ENCODE data around the gene CEMIP. TPM values are rescaled to one million over a fixed set of nuclear protein-coding genes. Genes with fewer than 3 reads are reported as not detected.
A peak's percentile ranks its signal among the peaks of the same experiment; 100 is the strongest.

Gene CEMIP
- total and polyA plus RNA-seq, 2 of the 13 experiments (the other 11 are each of a cell fraction or from before 2014, with no cell fraction given) = 4.3 to 28.5 TPM

DNA sequence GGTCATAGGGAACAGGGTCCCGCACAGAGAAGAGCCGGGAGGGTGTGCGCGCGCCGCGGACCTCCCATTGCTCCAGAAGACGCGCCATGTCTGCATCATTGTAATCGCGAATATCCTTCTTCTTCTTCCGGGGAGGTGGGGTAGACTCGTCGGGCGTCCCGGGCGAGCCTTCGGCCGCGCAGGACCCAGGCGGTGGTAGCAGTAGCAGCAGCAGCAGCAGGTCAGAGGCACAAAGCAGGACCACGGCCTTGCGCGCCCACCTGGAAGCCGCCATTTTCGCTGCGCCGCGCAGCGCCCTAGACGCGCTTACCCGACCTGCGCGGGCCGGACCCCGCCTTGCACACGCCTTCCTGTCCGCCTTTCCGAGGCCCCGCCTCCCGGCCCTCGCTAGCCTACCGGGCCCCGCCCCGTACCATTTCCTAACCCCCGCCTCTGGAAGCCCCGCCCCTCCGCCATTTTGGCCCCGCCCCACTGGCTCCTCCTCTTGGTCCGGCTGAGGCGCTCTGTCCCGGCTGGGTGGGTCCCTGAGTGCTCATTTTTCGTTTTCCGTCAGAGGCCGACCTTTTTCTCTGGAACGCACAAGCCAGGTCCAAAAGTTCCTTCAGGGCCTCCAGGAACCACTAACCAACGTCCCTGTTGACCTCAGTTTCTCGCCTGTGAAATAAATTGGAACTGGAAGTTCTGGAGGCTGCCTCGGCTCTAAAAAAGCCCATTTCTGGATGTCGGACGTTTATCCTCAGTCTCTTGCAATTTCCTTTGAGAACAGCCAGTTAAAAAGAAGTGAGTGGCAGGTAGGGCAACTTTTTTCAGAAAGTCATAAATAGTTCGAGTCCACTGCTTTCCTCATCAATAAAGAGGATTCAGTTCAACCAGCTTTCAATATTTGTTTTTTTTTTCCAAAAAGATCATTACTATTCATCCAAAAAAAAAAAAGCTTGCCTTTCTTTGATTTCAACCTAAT, 210.6 kb downstream of the CEMIP start, which contains the start of gene MESD (continued):
- TF ChIP-seq ARHGAP35 (CRISPR knock-in tag; IDR thresholded peaks at IDR 0.05; ENCODE audit: borderline replicate concordance) (no peak), ARID2 (CRISPR knock-in tag; IDR thresholded peaks at IDR 0.05; ENCODE audit: borderline replicate concordance) (0 out of 2 replicates have a peak, but pooled peaks have one; percentile 57), HDAC1 (CRISPR knock-in tag; IDR thresholded peaks at IDR 0.05) (peak; percentile 79), ZNF354B (CRISPR knock-in tag; IDR thresholded peaks at IDR 0.05) (peak; percentile 28; the same call in 1 of the 2 replicates), SP5 (CRISPR knock-in tag; IDR thresholded peaks at IDR 0.05; ENCODE audit: borderline replicate concordance, low read depth) (no peak; the same call in 1 of the 2 replicates), NFRKB (IDR thresholded peaks at IDR 0.05) (0 out of 2 replicates have a peak, but pooled peaks have one; percentile 47), ZFP36L2 (CRISPR knock-in tag; IDR thresholded peaks at IDR 0.05) (no peak), ZNF740 (CRISPR knock-in tag; IDR thresholded peaks at IDR 0.05) (no peak), MYC (CRISPR knock-in tag; IDR thresholded peaks at IDR 0.05; ENCODE audit: borderline replicate concordance) (peak; percentile 84), NFIC (IDR thresholded peaks at IDR 0.05; ENCODE audit: low read length) (no peak), CBX5 (CRISPR knock-in tag; IDR thresholded peaks at IDR 0.05; ENCODE audit: borderline replicate concordance) (no peak), TCF7L2 (IDR thresholded peaks at IDR 0.05; ENCODE audit: low read depth, low read length) (no peak), NR3C1 (CRISPR knock-in tag; IDR thresholded peaks at IDR 0.05) (no peak), ZNF780A (CRISPR knock-in tag; IDR thresholded peaks at IDR 0.05) (no peak), ZNF891 (CRISPR knock-in tag; IDR thresholded peaks at IDR 0.05) (no peak), NR2F6 (IDR thresholded peaks at IDR 0.05) (no peak), NR2F6 (CRISPR knock-in tag; IDR thresholded peaks at IDR 0.05) (peak; percentile 30; the same call in 1 of the 2 replicates), HDAC2 (CRISPR knock-in tag; IDR thresholded peaks at IDR 0.05) (0 out of 2 replicates have a peak, but pooled peaks have one; percentile 23), FOXA3 (CRISPR knock-in tag; IDR thresholded peaks at IDR 0.05) (peak; percentile 31; the same call in 1 of the 2 replicates)
- TF ChIP-seq, protein P1, sequence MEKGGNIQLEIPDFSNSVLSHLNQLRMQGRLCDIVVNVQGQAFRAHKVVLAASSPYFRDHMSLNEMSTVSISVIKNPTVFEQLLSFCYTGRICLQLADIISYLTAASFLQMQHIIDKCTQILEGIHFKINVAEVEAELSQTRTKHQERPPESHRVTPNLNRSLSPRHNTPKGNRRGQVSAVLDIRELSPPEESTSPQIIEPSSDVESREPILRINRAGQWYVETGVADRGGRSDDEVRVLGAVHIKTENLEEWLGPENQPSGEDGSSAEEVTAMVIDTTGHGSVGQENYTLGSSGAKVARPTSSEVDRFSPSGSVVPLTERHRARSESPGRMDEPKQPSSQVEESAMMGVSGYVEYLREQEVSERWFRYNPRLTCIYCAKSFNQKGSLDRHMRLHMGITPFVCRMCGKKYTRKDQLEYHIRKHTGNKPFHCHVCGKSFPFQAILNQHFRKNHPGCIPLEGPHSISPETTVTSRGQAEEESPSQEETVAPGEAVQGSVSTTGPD (CRISPR knock-in tag; IDR thresholded peaks at IDR 0.05) = no peak
- TF ChIP-seq, protein P2, sequence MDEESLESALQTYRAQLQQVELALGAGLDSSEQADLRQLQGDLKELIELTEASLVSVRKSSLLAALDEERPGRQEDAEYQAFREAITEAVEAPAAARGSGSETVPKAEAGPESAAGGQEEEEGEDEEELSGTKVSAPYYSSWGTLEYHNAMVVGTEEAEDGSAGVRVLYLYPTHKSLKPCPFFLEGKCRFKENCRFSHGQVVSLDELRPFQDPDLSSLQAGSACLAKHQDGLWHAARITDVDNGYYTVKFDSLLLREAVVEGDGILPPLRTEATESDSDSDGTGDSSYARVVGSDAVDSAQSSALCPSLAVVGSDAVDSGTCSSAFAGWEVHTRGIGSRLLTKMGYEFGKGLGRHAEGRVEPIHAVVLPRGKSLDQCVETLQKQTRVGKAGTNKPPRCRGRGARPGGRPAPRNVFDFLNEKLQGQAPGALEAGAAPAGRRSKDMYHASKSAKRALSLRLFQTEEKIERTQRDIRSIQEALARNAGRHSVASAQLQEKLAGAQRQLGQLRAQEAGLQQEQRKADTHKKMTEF (CRISPR knock-in tag; IDR thresholded peaks at IDR 0.05) = peak; percentile 44; the same call in 1 of the 2 replicates
- TF ChIP-seq, protein P3, sequence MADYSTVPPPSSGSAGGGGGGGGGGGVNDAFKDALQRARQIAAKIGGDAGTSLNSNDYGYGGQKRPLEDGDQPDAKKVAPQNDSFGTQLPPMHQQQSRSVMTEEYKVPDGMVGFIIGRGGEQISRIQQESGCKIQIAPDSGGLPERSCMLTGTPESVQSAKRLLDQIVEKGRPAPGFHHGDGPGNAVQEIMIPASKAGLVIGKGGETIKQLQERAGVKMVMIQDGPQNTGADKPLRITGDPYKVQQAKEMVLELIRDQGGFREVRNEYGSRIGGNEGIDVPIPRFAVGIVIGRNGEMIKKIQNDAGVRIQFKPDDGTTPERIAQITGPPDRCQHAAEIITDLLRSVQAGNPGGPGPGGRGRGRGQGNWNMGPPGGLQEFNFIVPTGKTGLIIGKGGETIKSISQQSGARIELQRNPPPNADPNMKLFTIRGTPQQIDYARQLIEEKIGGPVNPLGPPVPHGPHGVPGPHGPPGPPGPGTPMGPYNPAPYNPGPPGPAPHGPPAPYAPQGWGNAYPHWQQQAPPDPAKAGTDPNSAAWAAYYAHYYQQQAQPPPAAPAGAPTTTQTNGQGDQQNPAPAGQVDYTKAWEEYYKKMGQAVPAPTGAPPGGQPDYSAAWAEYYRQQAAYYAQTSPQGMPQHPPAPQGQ (CRISPR knock-in tag; IDR thresholded peaks at IDR 0.05; ENCODE audit: borderline replicate concordance) = no peak
- TF ChIP-seq, protein P4, sequence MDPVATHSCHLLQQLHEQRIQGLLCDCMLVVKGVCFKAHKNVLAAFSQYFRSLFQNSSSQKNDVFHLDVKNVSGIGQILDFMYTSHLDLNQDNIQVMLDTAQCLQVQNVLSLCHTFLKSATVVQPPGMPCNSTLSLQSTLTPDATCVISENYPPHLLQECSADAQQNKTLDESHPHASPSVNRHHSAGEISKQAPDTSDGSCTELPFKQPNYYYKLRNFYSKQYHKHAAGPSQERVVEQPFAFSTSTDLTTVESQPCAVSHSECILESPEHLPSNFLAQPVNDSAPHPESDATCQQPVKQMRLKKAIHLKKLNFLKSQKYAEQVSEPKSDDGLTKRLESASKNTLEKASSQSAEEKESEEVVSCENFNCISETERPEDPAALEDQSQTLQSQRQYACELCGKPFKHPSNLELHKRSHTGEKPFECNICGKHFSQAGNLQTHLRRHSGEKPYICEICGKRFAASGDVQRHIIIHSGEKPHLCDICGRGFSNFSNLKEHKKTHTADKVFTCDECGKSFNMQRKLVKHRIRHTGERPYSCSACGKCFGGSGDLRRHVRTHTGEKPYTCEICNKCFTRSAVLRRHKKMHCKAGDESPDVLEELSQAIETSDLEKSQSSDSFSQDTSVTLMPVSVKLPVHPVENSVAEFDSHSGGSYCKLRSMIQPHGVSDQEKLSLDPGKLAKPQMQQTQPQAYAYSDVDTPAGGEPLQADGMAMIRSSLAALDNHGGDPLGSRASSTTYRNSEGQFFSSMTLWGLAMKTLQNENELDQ (CRISPR knock-in tag; IDR thresholded peaks at IDR 0.05; ENCODE audit: borderline replicate concordance) = no peak
